DOHH2 (cell line): ENCODE data around the gene SH2D3A.

ENCODE experiments used
- H3F3A ChIP-seq: fragments of 200-600 bp; sonication (generic), shearing (Covaris generic); 2 replicates; pipeline ENCODE4 v1.6.0; 2016; ENCODE audit warnings: antibody characterized with exemption, mild to moderate bottlenecking; ENCODE audit not compliant: control insufficient read depth, insufficient read depth
- H3K27ac ChIP-seq: fragments of 200-600 bp; sonication (generic); 2 replicates; pipeline ENCODE4 v1.5.1; 2014; ENCODE audit warnings: low read depth, mild to moderate bottlenecking, low read length, moderate library complexity
- H3K27me3 ChIP-seq: fragments of 200-600 bp; sonication (generic); 2 replicates; pipeline ENCODE4 v1.6.1; 2014; ENCODE audit warnings: mild to moderate bottlenecking, low read length, mixed read lengths; ENCODE audit not compliant: control insufficient read depth
- H3K36me3 ChIP-seq: fragments of 200-600 bp; sonication (generic); 2 replicates; pipeline ENCODE4 v1.6.1; 2014; ENCODE audit warnings: mild to moderate bottlenecking, low read length, moderate library complexity, mixed read lengths; ENCODE audit not compliant: control insufficient read depth
- H3K4me1 ChIP-seq: fragments of 200-600 bp; sonication (generic); 2 replicates; pipeline ENCODE4 v1.6.1; 2014; ENCODE audit warnings: mild to moderate bottlenecking, low read length, mixed read lengths; ENCODE audit not compliant: control insufficient read depth
- H3K4me2 ChIP-seq: fragments of 200-600 bp; sonication (generic); 2 replicates; pipeline ENCODE4 v1.6.0; 2014; ENCODE audit warnings: mild to moderate bottlenecking, low read length, moderate library complexity
- H3K4me3 ChIP-seq: fragments of 200-600 bp; sonication (generic); 2 replicates; pipeline ENCODE4 v1.5.1; 2014; ENCODE audit warnings: mild to moderate bottlenecking, low read length, mixed read lengths
- H3K79me2 ChIP-seq: fragments of 200-600 bp; sonication (generic); 2 replicates; pipeline ENCODE4 v1.6.1; 2014; ENCODE audit warnings: mild to moderate bottlenecking, low read length, mixed read lengths; ENCODE audit not compliant: control insufficient read depth
- H3K9me2 ChIP-seq: fragments of 200-600 bp; sonication (generic); replicated peaks from 2 replicates; pipeline ENCODE4 v1.6.1; 2014; ENCODE audit warnings: mild to moderate bottlenecking, low read length, mixed read lengths; ENCODE audit not compliant: control insufficient read depth
- H3K9me3 ChIP-seq: fragments of 200-600 bp; sonication (generic); 2 replicates; pipeline ENCODE4 v1.6.1; 2014; ENCODE audit warnings: antibody characterized with exemption, low read length, mixed read lengths; ENCODE audit not compliant: control insufficient read depth, insufficient read depth
- H4K20me1 ChIP-seq: fragments of 200-600 bp; sonication (generic); 2 replicates; pipeline ENCODE4 v1.6.0; 2014; ENCODE audit warnings: low read depth, mild to moderate bottlenecking, antibody characterized with exemption, low read length, moderate library complexity; ENCODE audit not compliant: control insufficient read depth, insufficient read depth
- EZH2phosphoT487 ChIP-seq: fragments of 200-600 bp; sonication (generic); IDR thresholded peaks from 2 replicates; pipeline ENCODE4 v1.6.1; 2017; ENCODE audit warnings: borderline replicate concordance, mild to moderate bottlenecking, antibody characterized with exemption, low read length, moderate library complexity, mixed read lengths
- TF ChIP-seq, protein P1 (sequence below): fragments of 200-600 bp; sonication (generic); IDR thresholded peaks from one replicate; pipeline ENCODE4 v1.5.1; 2014; ENCODE audit warnings: antibody characterized with exemption, mild to moderate bottlenecking, low read depth, low read length; ENCODE audit not compliant: poor library complexity, severe bottlenecking

The SH2D3A gene

DNA sequence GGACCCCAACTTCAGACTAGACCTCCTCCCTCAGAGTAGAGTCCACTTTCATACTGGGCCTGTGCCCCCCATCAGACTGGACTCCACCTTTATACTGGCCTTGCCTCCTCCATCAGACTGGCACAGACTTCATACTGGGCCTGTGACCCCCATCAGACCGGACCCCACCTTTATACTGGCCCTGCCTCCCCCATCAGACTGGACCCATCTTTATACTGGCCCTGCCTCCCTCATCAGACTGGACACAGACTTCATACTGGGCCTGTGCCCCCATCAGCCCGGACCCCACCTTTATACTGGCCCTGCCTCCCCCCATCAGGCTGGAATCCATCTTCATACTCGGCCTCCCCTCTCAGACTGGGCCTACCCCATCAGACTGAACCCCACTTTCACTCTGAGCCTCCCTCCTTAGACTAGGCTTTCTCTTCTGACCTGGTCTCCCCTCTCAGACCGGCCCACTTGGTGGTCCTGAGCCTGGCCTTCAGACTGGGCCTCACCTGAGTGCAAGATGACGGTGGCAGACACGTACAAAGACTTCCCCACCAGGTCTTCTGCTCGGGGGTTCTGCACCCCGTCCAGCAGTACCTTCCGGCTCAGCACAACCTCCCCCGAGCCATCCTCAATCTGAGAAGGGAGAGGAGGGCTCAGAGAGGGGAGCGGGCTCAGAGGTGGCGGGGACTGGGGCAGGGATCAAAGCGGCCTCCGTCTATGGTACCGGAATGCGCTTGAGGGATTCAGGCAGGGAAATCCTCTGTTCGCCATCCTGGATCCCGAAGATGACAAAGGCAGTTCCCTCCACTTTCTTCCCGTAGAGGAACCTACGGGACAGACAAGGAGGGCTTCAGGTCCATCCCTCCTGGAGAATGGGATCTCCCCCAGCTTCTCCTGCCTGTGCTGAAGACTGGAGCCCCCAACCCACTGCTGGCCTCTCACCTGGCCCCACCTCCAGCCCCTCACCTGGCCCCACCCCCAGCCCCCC is 54.3 kb downstream of the SH2D3A start:
- H3K9me3 ChIP-seq: no peaks in the 10 kb centered on the region
- peaks cover 10% of the 10 kb centered on the region for H3K27me3 ChIP-seq
- no peak overlapping the region for H3K4me2 ChIP-seq
- H3K9me2 ChIP-seq: no peaks in the 10 kb centered on the region
- H3K4me1 ChIP-seq: no peaks in the 10 kb centered on the region
- H3K79me2 ChIP-seq: no peaks in the 10 kb centered on the region
- TF ChIP-seq EZH2phosphoT487: no peak
- TF ChIP-seq, protein P1, sequence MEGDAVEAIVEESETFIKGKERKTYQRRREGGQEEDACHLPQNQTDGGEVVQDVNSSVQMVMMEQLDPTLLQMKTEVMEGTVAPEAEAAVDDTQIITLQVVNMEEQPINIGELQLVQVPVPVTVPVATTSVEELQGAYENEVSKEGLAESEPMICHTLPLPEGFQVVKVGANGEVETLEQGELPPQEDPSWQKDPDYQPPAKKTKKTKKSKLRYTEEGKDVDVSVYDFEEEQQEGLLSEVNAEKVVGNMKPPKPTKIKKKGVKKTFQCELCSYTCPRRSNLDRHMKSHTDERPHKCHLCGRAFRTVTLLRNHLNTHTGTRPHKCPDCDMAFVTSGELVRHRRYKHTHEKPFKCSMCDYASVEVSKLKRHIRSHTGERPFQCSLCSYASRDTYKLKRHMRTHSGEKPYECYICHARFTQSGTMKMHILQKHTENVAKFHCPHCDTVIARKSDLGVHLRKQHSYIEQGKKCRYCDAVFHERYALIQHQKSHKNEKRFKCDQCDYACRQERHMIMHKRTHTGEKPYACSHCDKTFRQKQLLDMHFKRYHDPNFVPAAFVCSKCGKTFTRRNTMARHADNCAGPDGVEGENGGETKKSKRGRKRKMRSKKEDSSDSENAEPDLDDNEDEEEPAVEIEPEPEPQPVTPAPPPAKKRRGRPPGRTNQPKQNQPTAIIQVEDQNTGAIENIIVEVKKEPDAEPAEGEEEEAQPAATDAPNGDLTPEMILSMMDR: no peak
- H3K27ac ChIP-seq: no peak overlapping the region
- no peaks in the 10 kb centered on the region for H4K20me1 ChIP-seq
- H3K36me3 ChIP-seq: no peaks in the 10 kb centered on the region
- 0 out of 2 replicates have a peak, but pooled peaks cover 6% of the 10 kb centered on the region for H3F3A ChIP-seq
- no peak overlapping the region for H3K4me3 ChIP-seq

DNA sequence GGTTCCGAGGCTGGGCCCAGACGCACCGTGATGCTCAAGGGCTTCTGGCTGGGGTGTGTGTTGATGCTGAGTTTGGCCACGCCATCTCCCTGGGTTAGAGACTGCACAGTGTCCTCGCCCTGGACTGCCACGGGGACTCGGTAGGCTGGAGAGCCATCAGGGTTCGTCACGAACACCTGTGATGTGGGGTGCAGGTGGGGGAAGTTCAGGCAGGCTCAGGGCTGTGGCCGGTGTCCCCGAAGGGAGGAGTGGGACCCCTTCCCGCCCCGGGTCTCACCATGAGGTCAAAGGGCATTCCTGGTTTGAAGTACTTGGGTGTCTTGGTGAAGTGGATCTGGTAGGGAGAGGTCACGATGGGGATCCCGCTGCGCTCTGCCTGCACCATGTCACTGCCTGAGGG is 55.0 kb downstream of the SH2D3A start:
- Histone ChIP-seq H3F3A (0 out of 2 replicates have a peak, but pooled peaks cover 3% of the 10 kb centered on the region), H3K27ac (no peak overlapping the region), H3K36me3 (no peaks in the 10 kb centered on the region), H3K9me3 (no peaks in the 10 kb centered on the region), H4K20me1 (no peaks in the 10 kb centered on the region), H3K4me2 (no peak overlapping the region), H3K4me3 (no peak overlapping the region), H3K79me2 (no peaks in the 10 kb centered on the region), H3K27me3 (peaks cover 10% of the 10 kb centered on the region), H3K4me1 (no peaks in the 10 kb centered on the region), H3K9me2 (no peaks in the 10 kb centered on the region)
- TF ChIP-seq EZH2phosphoT487: no peak
- TF ChIP-seq, protein P1: no peak

DNA sequence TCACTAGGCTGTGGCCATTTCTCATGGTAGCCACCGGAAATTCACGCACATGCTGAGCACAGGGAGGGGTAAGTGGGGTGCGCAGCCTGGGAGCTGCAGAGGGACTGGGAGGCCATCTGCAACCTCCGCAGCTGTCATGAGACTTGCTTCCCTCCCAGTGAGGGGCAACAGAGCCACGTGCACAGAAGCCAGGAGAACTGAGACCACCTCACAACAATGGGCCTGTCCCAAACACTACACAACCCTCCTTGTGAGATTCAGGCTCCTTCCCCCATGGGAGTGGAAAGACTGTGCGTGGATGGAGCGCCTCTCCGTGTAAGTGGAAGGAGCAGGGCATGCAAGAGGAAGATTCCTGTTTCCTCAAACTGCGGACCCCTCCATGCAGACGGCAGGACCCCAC is 55.6 kb downstream of the SH2D3A start:
- no peak overlapping the region for H3K4me2 ChIP-seq
- no peaks in the 10 kb centered on the region for H4K20me1 ChIP-seq
- 0 out of 2 replicates have a peak, but pooled peaks cover 2% of the 10 kb centered on the region for H3F3A ChIP-seq
- no peak overlapping the region for H3K4me3 ChIP-seq
- no peaks in the 10 kb centered on the region for H3K36me3 ChIP-seq
- H3K79me2 ChIP-seq: no peaks in the 10 kb centered on the region
- H3K9me2 ChIP-seq: no peaks in the 10 kb centered on the region
- H3K4me1 ChIP-seq: no peaks in the 10 kb centered on the region
- no peak overlapping the region for H3K27ac ChIP-seq
- H3K27me3 ChIP-seq: peaks cover 10% of the 10 kb centered on the region
- no peaks in the 10 kb centered on the region for H3K9me3 ChIP-seq
- TF ChIP-seq, protein P1: no peak
- TF ChIP-seq EZH2phosphoT487: no peak
